Stomach (tissue), 9 donors: ENCODE results near the gene XRCC6. TPM values are rescaled to one million over a fixed set of nuclear protein-coding genes. Genes with fewer than 3 reads are reported as not detected.

ENCODE experiments used
- DNase-seq, 2 donors: peaks; one replicate each; pipeline versions ENCODE4 v3.0.0 to v3.0.0-alpha.2; 2013 to 2019
- H3K27ac ChIP-seq, 5 donors: fragments of 200-600 bp in 4 of 5; sonication (generic) in 4 of 5; one replicate each; pipeline ENCODE4 v1.5.1; 2013 to 2019; ENCODE audit warnings: mild to moderate bottlenecking in 1 of 5, moderate library complexity in 1 of 5
- H3K27me3 ChIP-seq, 3 donors: fragments of 200-600 bp; sonication (generic); one replicate each; pipeline ENCODE4 v1.5.1; 2017 to 2019; ENCODE audit warnings: mixed run types in 1 of 3
- H3K36me3 ChIP-seq, 4 donors: fragments of 200-600 bp; sonication (generic); 1 replicate in 3 of 4; 2 replicates in 1 of 4; pipeline ENCODE4 v1.5.1; 2016 to 2019
- H3K4me1 ChIP-seq, 4 donors: fragments of 200-600 bp; sonication (generic); one replicate each; pipeline ENCODE4 v1.5.1; 2016 to 2019
- H3K4me3 ChIP-seq, 4 donors: fragments of 200-600 bp; sonication (generic) in 3 of 4; one replicate each; pipeline ENCODE4 v1.5.1; 2016 to 2019; ENCODE audit warnings: mild to moderate bottlenecking in 1 of 4
- H3K9me3 ChIP-seq, 4 donors: fragments of 200-600 bp; sonication (generic); one replicate each; pipeline ENCODE4 v1.5.1; 2016 to 2019
- CTCF ChIP-seq, 7 experiments: fragments of 450-650 bp in 4 of 7; fragments of 200-600 bp in 3 of 7; sonication (generic) in 3 of 7; IDR thresholded peaks; one replicate each; pipeline ENCODE4 v1.5.1; 2016 to 2019; ENCODE audit warnings: antibody characterized with exemption in 7 of 7, control low read depth in 2 of 7, mild to moderate bottlenecking in 1 of 7
- EP300 ChIP-seq: sonication (generic); formaldehyde crosslinking; IDR thresholded peaks from one replicate; pipeline ENCODE4 v1.6.1; 2017; ENCODE audit warnings: antibody characterized with exemption
- POLR2A ChIP-seq, 4 donors: fragments of 450-650 bp; IDR thresholded peaks; one replicate each; pipeline ENCODE4 v1.6.1; 2016; ENCODE audit warnings: antibody characterized with exemption in 4 of 4, control low read depth in 2 of 4, mild to moderate bottlenecking in 1 of 4, moderate library complexity in 1 of 4
- POLR2AphosphoS5 ChIP-seq, 3 donors: sonication (generic); formaldehyde crosslinking; IDR thresholded peaks; one replicate each; pipeline ENCODE4 v1.6.1; 2016; ENCODE audit warnings: antibody characterized with exemption in 3 of 3
- WGBS, 5 donors: extraction: QIAGEN DNeasy Blood & Tissue Kit in 3 of 5; methylation state at CpG; one replicate each; pipeline versions ENCODE4 v1.1.5 to v1.1.7; 2013 to 2018; 5-methylcytosine and 5-hydroxymethylcytosine counted together
- intact Hi-C: fragments of 100-400 bp; cut with DNase I; formaldehyde crosslinking; loops from one replicate; pipeline ENCODE4 v1.15.1; 2023; ENCODE audit warnings: low total_unique reads
- polyA plus RNA-seq, 3 donors: library from polyadenylated mRNA; stranded (reverse); fragments of 200-250 nt; gene quantifications; one replicate each; pipeline ENCODE4 v1.2.3, GENCODE V29; 2013
- total RNA-seq, 5 donors: library from RNA; depleted of rRNA; stranded (reverse); fragments of >200 nt; gene quantifications; one replicate each; pipeline versions ENCODE4 v1.1.0 to v1.2.3, GENCODE V29; 2014 to 2016
- donor health status: healthy with polysubstance abuse.
- donor health status: Bipolar disorder and iron deficiency.
- donor health status: healthy.

The XRCC6 gene
- total and polyA plus RNA-seq, 8 donors, result 40.3 to 315 (median 133) TPM

- peak; percentile 94 to 98 for DNase-seq
- H3K36me3 ChIP-seq, result peaks cover 3 to 10% (median 7%) of the 10 kb centered on the region in 4 donors
- no peaks in the 10 kb centered on the region for H3K9me3 ChIP-seq
- H3K4me3 ChIP-seq, result peak within 1 kb of the TSS; percentile 58 to 77 (median 68)
- peak within 1 kb of the TSS; percentile 89 to 99 (median 98) for H3K27ac ChIP-seq
- H3K27me3 ChIP-seq, result no peaks in the 10 kb centered on the region
- TF ChIP-seq CTCF (IDR thresholded peaks at IDR 0.05) (no peak), POLR2AphosphoS5 (IDR thresholded peaks at IDR 0.05) (peak; percentile 93 to 98 (median 97)), POLR2A (IDR thresholded peaks at IDR 0.05) (peak in 2 of 4 donors; percentile 40 to 75), EP300 (peak; percentile 25)
- intact Hi-C loops, result no loop called here
- 0 to 1% (median 0%) methylated on average over 46 to 62 of the region's 62 CpGs for WGBS, 5 donors
- H3K4me1 ChIP-seq, result peaks cover 15 to 45% (median 29%) of the 10 kb centered on the region in 4 donors
Observed at GRCh38 chr22:41688365-41689211, 67.5 kb downstream of the XRCC6 start, which contains the start of gene SNU13. TSS of gene SNU13 (minus strand) at chr22:41688867. CDS start at chr22:41688796, 71 bp downstream.

GRCh38 chr22:41690476-41690875 is 69.4 kb downstream of the XRCC6 start:
- no peaks in the 10 kb centered on the region for H3K9me3 ChIP-seq
- H3K27me3 ChIP-seq, result no peaks in the 10 kb centered on the region
- peaks cover 15 to 40% (median 29%) of the 10 kb centered on the region in 4 donors for H3K4me1 ChIP-seq
- no peak overlapping the region for H3K4me3 ChIP-seq
- WGBS, 5 donors, result 74 to 85% (median 83%) methylated on average over 3 of the region's 3 CpGs
- H3K36me3 ChIP-seq, result peaks cover 6 to 24% (median 19%) of the 10 kb centered on the region in 4 donors
- peak overlapping the region in 1 of 5 donors; percentile 99 for H3K27ac ChIP-seq
- intact Hi-C loops, result no loop called here
- DNase-seq, result no peak
- TF ChIP-seq POLR2AphosphoS5 (IDR thresholded peaks at IDR 0.05) (no peak), CTCF (IDR thresholded peaks at IDR 0.05) (no peak), POLR2A (IDR thresholded peaks at IDR 0.05) (no peak), EP300 (no peak)

GRCh38 chr22:41695211-41695610 is 74.1 kb downstream of the XRCC6 start:
- no peaks in the 10 kb centered on the region for H3K27me3 ChIP-seq
- no peak for TF ChIP-seq POLR2AphosphoS5 (IDR thresholded peaks at IDR 0.05)
- TF ChIP-seq EP300, result no peak
- TF ChIP-seq POLR2A (IDR thresholded peaks at IDR 0.05), result no peak
- no peak for TF ChIP-seq CTCF (IDR thresholded peaks at IDR 0.05)
- H3K9me3 ChIP-seq, result no peaks in the 10 kb centered on the region
- H3K27ac ChIP-seq, result no peak overlapping the region
- DNase-seq, result no peak
- peaks cover 17 to 25% (median 22%) of the 10 kb centered on the region in 4 donors for H3K4me1 ChIP-seq
- 84 to 97% (median 87%) methylated on average over 2 of the region's 2 CpGs for WGBS, 5 donors
- intact Hi-C loops, result loop anchor here (5.0 kb wide), 1 partner anchor 242 kb away; no protein-coding TSS in a partner anchor
- no peak overlapping the region for H3K4me3 ChIP-seq
- peaks cover 6 to 24% (median 19%) of the 10 kb centered on the region in 4 donors for H3K36me3 ChIP-seq

GRCh38 chr22:41696703-41697102 is 75.6 kb downstream of the XRCC6 start:
- H3K27ac ChIP-seq, result peak overlapping the region in 4 of 5 donors; percentile 18 to 66 (median 54)
- intact Hi-C loops, result loop anchor here (5.0 kb wide), 1 partner anchor 241 kb away; no protein-coding TSS in a partner anchor

More at GRCh38 chr22:41696703-41697102, 75.6 kb downstream of the XRCC6 start:
- no peak overlapping the region for H3K4me3 ChIP-seq
- 52 to 62% (median 57%) methylated on average over 11 of the region's 11 CpGs for WGBS, 5 donors
- peaks cover 6 to 24% (median 19%) of the 10 kb centered on the region in 4 donors for H3K36me3 ChIP-seq
- H3K4me1 ChIP-seq, result peaks cover 17 to 24% (median 21%) of the 10 kb centered on the region in 4 donors
- H3K27me3 ChIP-seq, result no peaks in the 10 kb centered on the region
- DNase-seq, result no peak
- TF ChIP-seq EP300, result no peak
- no peak for TF ChIP-seq POLR2AphosphoS5 (IDR thresholded peaks at IDR 0.05)
- no peak for TF ChIP-seq POLR2A (IDR thresholded peaks at IDR 0.05)
- TF ChIP-seq CTCF (IDR thresholded peaks at IDR 0.05), result no peak
- H3K9me3 ChIP-seq, result no peaks in the 10 kb centered on the region
